IMR-90 (cell line): ENCODE data around the gene COL13A1. TPM values are rescaled to one million over a fixed set of nuclear protein-coding genes. Genes with fewer than 3 reads are reported as not detected.

Experiments
- ATAC-seq: fragments of 200-7000 bp; cut with Tn5 transposase; 2 replicates; pipeline ENCODE4 v1.9.1; 2020; ENCODE audit warnings: low read depth, mild to moderate bottlenecking, moderate library complexity
- BruUV-seq: library from RNA; stranded (reverse); fragments of 400-500 nt; replicated peaks from 2 replicates; lab custom pipeline; 2021; lab: Mats Ljungman, UMichigan
- CTCF ChIA-PET: fragments of 300-600 bp; formaldehyde crosslinking; extraction: SDS; loops from one replicate; lab custom pipeline; 2021; ENCODE audit warnings: antibody characterized with exemption; lab: Yijun Ruan, JAX
- POLR2A ChIA-PET: fragments of 300-600 bp; sonication (Branson Sonifier 250); formaldehyde crosslinking; loops from one replicate; lab custom pipeline; 2022; ENCODE audit warnings: antibody characterized with exemption; ENCODE audit not compliant: unreplicated experiment; lab: Charles Lee
- DNase-seq: peaks from one replicate; pipeline ENCODE4 v3.0.0; 2013
- H2AFZ ChIP-seq: replicated peaks from 2 replicates; pipeline ENCODE3; 2013; ENCODE audit warnings: low read length, mild to moderate bottlenecking; ENCODE audit not compliant: poor library complexity
- H2AK5ac ChIP-seq: 2 replicates; pipeline ENCODE4 v1.6.1; 2013; ENCODE audit warnings: low read depth, low read length, inconsistent platforms
- H2AK9ac ChIP-seq: replicated peaks from 2 replicates; pipeline ENCODE3; 2013; ENCODE audit warnings: mild to moderate bottlenecking, low read depth, low read length, moderate library complexity; ENCODE audit not compliant: poor library complexity
- H2BK120ac ChIP-seq: 2 replicates; pipeline ENCODE4 v1.6.1; 2013; ENCODE audit warnings: low read depth, low read length, inconsistent platforms
- H2BK15ac ChIP-seq: 3 replicates; pipeline ENCODE4 v1.6.1; 2013; ENCODE audit warnings: low read depth, low read length, inconsistent platforms
- H2BK20ac ChIP-seq: 2 replicates; pipeline ENCODE4 v1.6.1; 2013; ENCODE audit warnings: low read depth, mild to moderate bottlenecking, inconsistent platforms, low read length, moderate library complexity
- H2BK5ac ChIP-seq: 2 replicates; pipeline ENCODE4 v1.6.1; 2013; ENCODE audit warnings: mild to moderate bottlenecking, low read depth, low read length, inconsistent platforms; ENCODE audit not compliant: poor library complexity, severe bottlenecking
- H3K14ac ChIP-seq: replicated peaks from 2 replicates; pipeline ENCODE4 v1.6.1; 2013; ENCODE audit warnings: low read depth, low read length, inconsistent platforms
- H3K18ac ChIP-seq: 2 replicates; pipeline ENCODE4 v1.6.1; 2013; ENCODE audit warnings: low read depth, low read length, control low read depth
- H3K23ac ChIP-seq: 2 replicates; pipeline ENCODE4 v1.6.1; 2013; ENCODE audit warnings: low read depth, low read length, inconsistent platforms
- H3K27ac ChIP-seq: 2 replicates; pipeline ENCODE4 v1.5.1; 2013; ENCODE audit warnings: mild to moderate bottlenecking, control low read depth, low read length; ENCODE audit not compliant: insufficient read depth
- H3K27me3 ChIP-seq: 2 replicates; pipeline ENCODE4 v1.6.1; 2013; ENCODE audit warnings: low read length; ENCODE audit not compliant: control insufficient read depth, insufficient read depth
- H3K36me3 ChIP-seq: 2 replicates; pipeline ENCODE4 v1.6.1; 2013; ENCODE audit warnings: low read length, mixed read lengths; ENCODE audit not compliant: control insufficient read depth, insufficient read depth
- H3K4ac ChIP-seq: 2 replicates; pipeline ENCODE4 v1.6.1; 2013; ENCODE audit warnings: low read depth, low read length, inconsistent platforms
- H3K4me1 ChIP-seq: 2 replicates; pipeline ENCODE4 v1.6.1; 2013; ENCODE audit warnings: low read length, mixed read lengths; ENCODE audit not compliant: control insufficient read depth, insufficient read depth
- H3K4me2 ChIP-seq: 2 replicates; pipeline ENCODE4 v1.6.1; 2013; ENCODE audit warnings: low read depth, mild to moderate bottlenecking, control low read depth, low read length, moderate library complexity
- H3K4me3 ChIP-seq: 2 replicates; pipeline ENCODE4 v1.5.1; 2013; ENCODE audit warnings: low read depth, mild to moderate bottlenecking, control low read depth, low read length, moderate library complexity; ENCODE audit not compliant: insufficient read depth
- H3K56ac ChIP-seq: 2 replicates; pipeline ENCODE4 v1.6.1; 2013; ENCODE audit warnings: low read length, inconsistent platforms; ENCODE audit not compliant: insufficient read depth; ENCODE audit errors: extremely low read depth
- H3K79me1 ChIP-seq, 2 experiments: 2 replicates each; pipeline ENCODE4 v1.6.1; 2013; ENCODE audit warnings: low read length in 2 of 2, inconsistent platforms in 1 of 2, low read depth in 1 of 2
- H3K9ac ChIP-seq: 2 replicates; pipeline ENCODE4 v1.6.1; 2013; ENCODE audit warnings: low read depth, low read length, control low read depth
- H3K9me1 ChIP-seq: 2 replicates; pipeline ENCODE4 v1.6.1; 2013; ENCODE audit warnings: low read length, inconsistent platforms; ENCODE audit not compliant: insufficient read depth
- H3K9me3 ChIP-seq: 2 replicates; pipeline ENCODE4 v1.6.1; 2013; ENCODE audit warnings: low read length; ENCODE audit not compliant: control insufficient read depth, insufficient read depth
- H4K20me1 ChIP-seq: 2 replicates; pipeline ENCODE4 v1.6.1; 2013; ENCODE audit warnings: low read length, inconsistent platforms; ENCODE audit not compliant: insufficient read depth
- H4K5ac ChIP-seq: 2 replicates; pipeline ENCODE4 v1.6.1; 2013; ENCODE audit warnings: mild to moderate bottlenecking, low read depth, low read length, control low read depth
- H4K8ac ChIP-seq, 2 experiments: 2 replicates each; pipeline ENCODE4 v1.6.1; 2013; ENCODE audit warnings: low read depth in 2 of 2, low read length in 2 of 2, control low read depth in 1 of 2, inconsistent platforms in 1 of 2
- H4K91ac ChIP-seq: 2 replicates; pipeline ENCODE4 v1.6.1; 2013; ENCODE audit warnings: low read depth, low read length, inconsistent platforms; ENCODE audit not compliant: insufficient read depth
- BHLHE40 ChIP-seq: fragments of 150-350 bp; IDR thresholded peaks from 2 replicates; pipeline ENCODE4 v1.6.1; 2016; ENCODE audit warnings: mild to moderate bottlenecking, low read depth, low read length
- CEBPB ChIP-seq: IDR thresholded peaks from 2 replicates; pipeline ENCODE4 v1.6.1; 2012; ENCODE audit warnings: low read depth, low read length, improper control_type of control experiment
- CHD1 ChIP-seq: IDR thresholded peaks from 2 replicates; pipeline ENCODE4 v1.6.1; 2012; ENCODE audit warnings: low read depth, low read length, improper control_type of control experiment
- FOS ChIP-seq: fragments of 150-350 bp; IDR thresholded peaks from 2 replicates; pipeline ENCODE4 v1.6.1; 2016; ENCODE audit warnings: low read depth, low read length
- MAFK ChIP-seq: IDR thresholded peaks from 2 replicates; pipeline ENCODE4 v1.6.1; 2012; ENCODE audit warnings: low read depth, low read length, improper control_type of control experiment
- MAZ ChIP-seq: IDR thresholded peaks from 2 replicates; pipeline ENCODE4 v1.6.1; 2012; ENCODE audit warnings: low read depth, mild to moderate bottlenecking, low read length, improper control_type of control experiment, moderate library complexity, borderline replicate concordance
- MXI1 ChIP-seq: IDR thresholded peaks from 2 replicates; pipeline ENCODE4 v1.6.1; 2012; ENCODE audit warnings: low read depth, mild to moderate bottlenecking, low read length, moderate library complexity, borderline replicate concordance
- NFE2L2 ChIP-seq: fragments of 150-350 bp; IDR thresholded peaks from 2 replicates; pipeline ENCODE4 v1.6.1; 2016; ENCODE audit warnings: low read depth, mild to moderate bottlenecking, low read length
- POLR2A ChIP-seq: IDR thresholded peaks from 2 replicates; pipeline ENCODE4 v1.6.1; 2012; ENCODE audit warnings: mild to moderate bottlenecking, low read depth, low read length
- RAD21 ChIP-seq: IDR thresholded peaks from 2 replicates; pipeline ENCODE4 v1.6.1; 2012; ENCODE audit warnings: low read length, improper control_type of control experiment
- RCOR1 ChIP-seq: IDR thresholded peaks from 2 replicates; pipeline ENCODE4 v1.6.1; 2012; ENCODE audit warnings: mild to moderate bottlenecking, low read length, improper control_type of control experiment; ENCODE audit not compliant: insufficient replicate concordance
- RFX5 ChIP-seq: IDR thresholded peaks from 2 replicates; pipeline ENCODE4 v1.8.0; 2012; ENCODE audit warnings: low read depth, mild to moderate bottlenecking, low read length, moderate library complexity
- SMC3 ChIP-seq: fragments of 150-350 bp; IDR thresholded peaks from 2 replicates; pipeline ENCODE4 v1.6.1; 2016; ENCODE audit warnings: low read depth, mild to moderate bottlenecking, antibody characterized with exemption, low read length, moderate library complexity
- WGBS, 2 experiments: methylation state at CpG; one replicate each; pipeline versions ENCODE4 v1.1.5 to v1.1.7; 2013; ENCODE audit warnings: missing lambda C conversion rate in 2 of 2; ENCODE audit not compliant: insufficient read length in 1 of 2; ENCODE audit errors: extremely low coverage in 2 of 2; 5-methylcytosine and 5-hydroxymethylcytosine counted together
- dilution Hi-C: fragments of 300-500 bp; cut with HindIII; formaldehyde crosslinking; loops from one replicate; pipeline ENCODE4 v1.14.3; 2018; ENCODE audit warnings: low sequenced_read_pairs; ENCODE audit not compliant: unreplicated experiment
- in situ Hi-C: fragments of 300-500 bp; cut with MboI; formaldehyde crosslinking; loops from 3 replicates; pipeline ENCODE4 v1.14.3; 2019; ENCODE audit warnings: low sequenced_read_pairs, inconsistent platforms, mixed read lengths
- intact Hi-C: fragments of 100-400 bp; cut with micrococcal nuclease; formaldehyde crosslinking; loops from 2 replicates; pipeline ENCODE4 v1.10.0; 2022
- polyA plus RNA-seq, 3 experiments: library from polyadenylated mRNA; depleted of rRNA; stranded (reverse); fragments of >200 nt; gene quantifications; 2 replicates each; pipeline ENCODE4 v1.2.3, GENCODE V29; 2012; ENCODE audit warnings: low replicate concordance in 1 of 3
- total RNA-seq: library from RNA; depleted of rRNA; stranded (reverse); fragments of >200 nt; gene quantifications from 2 replicates; pipeline ENCODE4 v1.2.3, GENCODE V29; 2012
- TF ChIP-seq, protein P1 (sequence below): fragments of 150-350 bp; IDR thresholded peaks from 2 replicates; pipeline ENCODE4 v1.6.1; 2016; ENCODE audit warnings: low read depth, mild to moderate bottlenecking, low read length, moderate library complexity, borderline replicate concordance
- TF ChIP-seq, protein P2 (sequence below): fragments of 150-350 bp; IDR thresholded peaks from 2 replicates; pipeline ENCODE4 v1.6.1; 2017; ENCODE audit warnings: mild to moderate bottlenecking, antibody characterized with exemption, low read length, low read depth
- TF ChIP-seq, protein P3 (sequence below): conservative IDR thresholded peaks from 2 replicates; pipeline ENCODE4 v1.5.1; 2012; ENCODE audit warnings: mild to moderate bottlenecking, low read depth, low read length, improper control_type of control experiment

The COL13A1 gene
- total and polyA plus RNA-seq, 2 of the 4 experiments (the other 2 are of a cell fraction), result 12.2 to 31.3 TPM

DNA sequence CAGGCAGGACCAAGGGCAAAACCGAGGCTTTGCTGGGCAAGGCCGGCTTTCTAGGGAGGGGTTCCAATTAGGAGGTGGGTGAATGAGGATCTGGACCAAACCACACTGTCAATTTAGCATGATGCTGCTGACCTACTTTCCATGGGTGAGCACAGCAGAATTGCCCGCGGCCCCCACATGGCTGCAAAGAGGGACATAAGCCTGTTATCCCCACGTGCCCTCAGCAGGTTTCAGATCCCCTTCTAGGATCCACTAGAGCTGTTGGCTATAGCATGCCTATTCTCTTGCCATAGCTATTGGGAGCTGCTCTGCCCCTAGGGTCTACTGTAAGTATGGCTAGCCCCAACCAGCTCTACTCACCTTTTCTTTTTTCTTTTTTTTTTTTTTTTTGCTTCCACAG lies 102.8 kb downstream of the COL13A1 start:
- no CpG with 5 or more reads among the region's 5 CpGs for WGBS, 2 experiments
- Histone ChIP-seq H3K27me3 (no peaks in the 10 kb centered on the region), H2BK5ac (no peak overlapping the region), H2AFZ (no peak overlapping the region), H3K4me1 (peaks cover 2% of the 10 kb centered on the region; the same call in 1 of the 2 replicates), H3K9me3 (no peaks in the 10 kb centered on the region), H4K20me1 (no peaks in the 10 kb centered on the region), H2BK120ac (no peak overlapping the region), H4K5ac (no peak overlapping the region), H3K36me3 (no peaks in the 10 kb centered on the region; the same call in 1 of the 2 replicates), H2AK5ac (no peak overlapping the region), H3K4ac (no peak overlapping the region), H3K23ac (no peak overlapping the region), H3K56ac (no peak overlapping the region), H2BK20ac (no peak overlapping the region), H2BK15ac (no peak overlapping the region), H3K79me1 (no peaks in the 10 kb centered on the region), H3K4me3 (no peak overlapping the region), H4K8ac (no peak overlapping the region), H4K91ac (no peak overlapping the region), H3K18ac (no peak overlapping the region), H3K9me1 (peaks cover 10% of the 10 kb centered on the region), H2AK9ac (no peak overlapping the region), H3K27ac (no peak overlapping the region), H3K14ac (no peak overlapping the region), H3K4me2 (no peak overlapping the region), H3K9ac (no peak overlapping the region)
- ATAC-seq (no peak), DNase-seq (no peak)
- dilution Hi-C loops, result no loop called here
- ChIA-PET POLR2A (no interaction called here), CTCF (interaction anchor here (0.9 to 1.6 kb wide), 2 partner anchors 10 to 20 kb away, joined by 3 to 5 read pairs; no protein-coding TSS in a partner anchor)
- intact Hi-C loops, result no loop called here
- no TSS peak for BruUV-seq
- no peak for TF ChIP-seq CHD1
- no peak for TF ChIP-seq BHLHE40
- TF ChIP-seq CEBPB, result no peak
- no peak for TF ChIP-seq RAD21
- TF ChIP-seq, protein P1, sequence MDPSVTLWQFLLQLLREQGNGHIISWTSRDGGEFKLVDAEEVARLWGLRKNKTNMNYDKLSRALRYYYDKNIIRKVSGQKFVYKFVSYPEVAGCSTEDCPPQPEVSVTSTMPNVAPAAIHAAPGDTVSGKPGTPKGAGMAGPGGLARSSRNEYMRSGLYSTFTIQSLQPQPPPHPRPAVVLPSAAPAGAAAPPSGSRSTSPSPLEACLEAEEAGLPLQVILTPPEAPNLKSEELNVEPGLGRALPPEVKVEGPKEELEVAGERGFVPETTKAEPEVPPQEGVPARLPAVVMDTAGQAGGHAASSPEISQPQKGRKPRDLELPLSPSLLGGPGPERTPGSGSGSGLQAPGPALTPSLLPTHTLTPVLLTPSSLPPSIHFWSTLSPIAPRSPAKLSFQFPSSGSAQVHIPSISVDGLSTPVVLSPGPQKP, result no peak
- no peak for TF ChIP-seq NFE2L2
- TF ChIP-seq SMC3, result no peak
- TF ChIP-seq RCOR1, result no peak
- no peak for TF ChIP-seq FOS
- TF ChIP-seq, protein P2, sequence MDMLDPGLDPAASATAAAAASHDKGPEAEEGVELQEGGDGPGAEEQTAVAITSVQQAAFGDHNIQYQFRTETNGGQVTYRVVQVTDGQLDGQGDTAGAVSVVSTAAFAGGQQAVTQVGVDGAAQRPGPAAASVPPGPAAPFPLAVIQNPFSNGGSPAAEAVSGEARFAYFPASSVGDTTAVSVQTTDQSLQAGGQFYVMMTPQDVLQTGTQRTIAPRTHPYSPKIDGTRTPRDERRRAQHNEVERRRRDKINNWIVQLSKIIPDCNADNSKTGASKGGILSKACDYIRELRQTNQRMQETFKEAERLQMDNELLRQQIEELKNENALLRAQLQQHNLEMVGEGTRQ, result no peak
- TF ChIP-seq MXI1, result no peak
- TF ChIP-seq RFX5, result no peak
- no peak for TF ChIP-seq POLR2A
- TF ChIP-seq MAZ, result no peak
- TF ChIP-seq MAFK, result no peak
- TF ChIP-seq, protein P3, sequence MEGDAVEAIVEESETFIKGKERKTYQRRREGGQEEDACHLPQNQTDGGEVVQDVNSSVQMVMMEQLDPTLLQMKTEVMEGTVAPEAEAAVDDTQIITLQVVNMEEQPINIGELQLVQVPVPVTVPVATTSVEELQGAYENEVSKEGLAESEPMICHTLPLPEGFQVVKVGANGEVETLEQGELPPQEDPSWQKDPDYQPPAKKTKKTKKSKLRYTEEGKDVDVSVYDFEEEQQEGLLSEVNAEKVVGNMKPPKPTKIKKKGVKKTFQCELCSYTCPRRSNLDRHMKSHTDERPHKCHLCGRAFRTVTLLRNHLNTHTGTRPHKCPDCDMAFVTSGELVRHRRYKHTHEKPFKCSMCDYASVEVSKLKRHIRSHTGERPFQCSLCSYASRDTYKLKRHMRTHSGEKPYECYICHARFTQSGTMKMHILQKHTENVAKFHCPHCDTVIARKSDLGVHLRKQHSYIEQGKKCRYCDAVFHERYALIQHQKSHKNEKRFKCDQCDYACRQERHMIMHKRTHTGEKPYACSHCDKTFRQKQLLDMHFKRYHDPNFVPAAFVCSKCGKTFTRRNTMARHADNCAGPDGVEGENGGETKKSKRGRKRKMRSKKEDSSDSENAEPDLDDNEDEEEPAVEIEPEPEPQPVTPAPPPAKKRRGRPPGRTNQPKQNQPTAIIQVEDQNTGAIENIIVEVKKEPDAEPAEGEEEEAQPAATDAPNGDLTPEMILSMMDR, result no peak
- in situ Hi-C loops, result loop anchor here (25.0 kb wide), 1 partner anchor 392 kb away; no protein-coding TSS in a partner anchor
